Dermis blood vessel endothelial cell (primary cell): ENCODE results near the gene MCTP1. TPM values are rescaled to one million over a fixed set of nuclear protein-coding genes. Genes with fewer than 3 reads are reported as not detected.
"Not testable (repeated sequence)": the region's sequence is repeated elsewhere in the genome, so short reads cannot be mapped to it uniquely, and the experiment has no call there.

Experiments used
- DNase-seq: peaks from one replicate; pipeline ENCODE4 v3.0.0; 2010
- total RNA-seq: library from RNA; depleted of rRNA; stranded (reverse); fragments of >200 nt; gene quantifications from 2 replicates; pipeline ENCODE4 v1.2.3, GENCODE V29; 2014

MCTP1 gene
- total RNA-seq, 1 donor from 2014 or later = 255 TPM

DNA sequence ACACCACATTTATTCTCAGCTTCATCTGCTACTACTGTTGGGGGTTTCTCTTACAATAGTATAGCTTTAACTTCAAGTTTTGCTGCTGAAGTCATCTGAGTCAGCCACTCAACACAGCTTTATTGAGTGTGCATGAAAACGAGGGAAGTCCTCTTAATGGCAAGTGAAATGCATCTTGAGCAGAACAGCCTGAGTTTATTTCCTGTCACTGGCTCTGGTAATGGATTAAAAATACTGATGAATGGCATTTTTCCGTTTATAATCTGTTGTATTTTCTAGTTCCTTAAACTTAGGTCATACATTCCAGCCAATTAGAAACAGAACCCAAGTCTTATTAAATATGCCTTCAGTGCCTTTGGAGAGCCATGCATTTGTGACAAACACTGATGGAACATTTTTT lies 427.8 kb downstream of the MCTP1 start:
- DNase-seq = peak; percentile 38

DNA sequence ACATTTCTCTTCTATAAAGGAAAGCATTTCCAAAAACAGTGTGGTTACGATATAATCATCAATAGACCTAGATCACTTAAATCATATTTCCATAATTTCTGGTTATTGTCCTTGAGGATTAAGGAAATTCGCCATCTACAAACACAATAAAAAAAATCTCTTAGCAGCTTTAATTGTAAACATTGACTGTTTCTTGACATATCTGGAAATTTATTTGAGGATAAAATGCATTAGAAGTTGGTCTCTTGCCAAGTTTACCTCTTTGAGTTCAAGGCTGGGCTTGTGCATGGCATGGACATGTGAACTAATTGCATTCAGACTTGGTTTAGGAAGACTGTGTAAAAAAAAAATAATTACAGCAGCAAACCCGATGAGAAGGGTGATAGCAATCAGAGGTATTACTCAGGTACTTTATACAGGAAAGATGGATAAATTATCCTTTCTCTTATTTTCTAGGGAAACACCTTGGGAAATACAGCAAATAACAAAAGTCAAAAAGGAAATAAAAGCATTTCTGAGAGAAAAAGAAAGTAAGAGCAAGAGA lies 428.6 kb downstream of the MCTP1 start:
- DNase-seq = no peak

DNA sequence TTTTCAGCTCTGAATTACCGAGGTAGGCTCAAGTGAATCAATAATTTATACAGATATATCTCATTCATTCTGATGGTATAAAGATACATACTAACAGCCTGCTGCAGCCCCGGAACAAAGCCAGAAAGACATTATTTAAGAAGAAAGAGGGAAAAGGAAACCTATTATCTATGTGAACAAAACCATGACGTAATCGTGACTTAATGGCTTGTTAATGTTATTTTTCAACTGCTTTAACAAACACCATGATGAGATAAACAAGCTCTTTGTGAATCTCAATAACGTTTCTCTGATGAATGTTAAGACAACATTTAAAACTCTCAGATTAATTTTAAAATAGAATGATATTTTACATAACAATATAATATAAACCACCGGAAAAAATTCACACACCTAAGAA lies 429.4 kb downstream of the MCTP1 start:
- no peak for DNase-seq

DNA sequence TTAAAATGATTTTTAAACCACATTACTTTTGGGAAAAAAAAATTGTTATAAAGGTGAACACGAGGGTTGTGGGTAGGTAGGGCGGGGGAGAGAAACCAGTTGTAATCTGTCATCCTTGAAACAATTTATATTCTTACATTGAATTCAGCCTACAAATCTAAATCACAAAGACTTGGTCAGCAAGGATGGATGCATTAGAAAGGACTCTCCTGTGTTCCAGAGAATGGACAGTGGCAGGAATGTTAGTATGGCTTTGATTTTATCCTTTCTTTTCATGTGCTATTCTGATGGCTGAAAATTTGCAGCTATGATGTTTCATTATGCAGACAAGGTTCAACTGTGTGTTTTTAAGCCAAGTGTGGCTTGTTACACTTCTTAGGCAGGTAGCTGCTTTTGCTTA lies 431.8 kb downstream of the MCTP1 start:
- DNase-seq = no peak

DNA sequence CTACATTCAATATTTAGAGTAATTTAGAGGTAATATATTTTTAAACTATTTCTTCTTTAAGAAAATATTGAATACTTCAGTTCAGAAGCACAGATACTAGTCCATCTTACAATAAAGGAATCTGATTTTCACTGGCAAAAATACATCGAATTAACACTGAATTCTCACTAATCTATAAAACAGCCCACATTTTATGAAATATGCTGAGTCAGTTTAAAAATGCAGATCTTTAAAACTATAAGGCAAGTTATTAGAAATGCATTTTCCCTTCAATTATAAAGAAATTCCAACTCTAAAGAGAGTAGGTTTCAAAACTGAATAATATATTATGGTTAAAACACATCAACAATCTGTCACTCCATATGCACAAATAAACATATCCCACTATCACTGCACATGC lies 433.9 kb downstream of the MCTP1 start:
- DNase-seq = no peak

DNA sequence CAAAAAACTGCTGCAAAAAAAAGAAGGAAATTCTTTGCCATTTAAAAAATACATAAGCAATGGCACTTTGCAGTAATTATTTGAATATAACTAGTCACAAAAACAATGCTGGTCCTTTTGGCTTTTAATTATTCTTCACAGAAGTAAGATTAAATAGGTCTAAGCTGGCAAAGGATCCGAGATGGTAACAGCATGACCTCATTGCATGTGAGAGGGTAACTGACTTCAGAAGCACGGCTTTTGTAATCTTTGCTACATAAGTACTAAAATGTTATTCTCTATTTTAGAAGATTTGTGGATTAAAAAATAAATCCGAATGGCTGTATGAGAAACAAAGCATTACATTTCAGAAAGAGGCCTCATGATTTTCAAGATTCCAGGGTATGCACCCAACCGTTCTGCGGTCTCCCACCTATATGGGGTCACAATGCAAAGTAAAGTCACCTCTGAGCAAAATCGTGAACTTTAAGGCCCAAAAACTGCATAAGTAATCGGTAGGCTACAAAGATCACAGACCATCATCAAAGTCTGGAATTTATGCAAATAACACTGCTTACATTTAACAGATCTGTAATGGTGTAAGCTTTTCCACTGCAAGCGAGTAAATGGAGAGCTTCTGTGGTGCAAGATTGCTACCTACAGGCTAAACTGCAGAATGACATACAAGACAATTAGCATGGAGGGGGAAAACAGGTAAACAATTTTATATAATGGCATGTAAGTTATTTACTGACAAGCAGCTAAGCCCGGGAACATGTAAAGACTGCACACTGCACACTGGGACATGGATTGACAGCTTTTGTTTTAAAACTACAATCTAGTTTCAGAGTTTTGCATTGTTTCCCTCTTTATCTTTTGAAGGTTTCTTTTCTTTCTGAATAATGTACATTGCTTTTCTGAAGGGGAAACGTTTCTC lies 434.8 kb downstream of the MCTP1 start:
- DNase-seq = peak; percentile 51

DNA sequence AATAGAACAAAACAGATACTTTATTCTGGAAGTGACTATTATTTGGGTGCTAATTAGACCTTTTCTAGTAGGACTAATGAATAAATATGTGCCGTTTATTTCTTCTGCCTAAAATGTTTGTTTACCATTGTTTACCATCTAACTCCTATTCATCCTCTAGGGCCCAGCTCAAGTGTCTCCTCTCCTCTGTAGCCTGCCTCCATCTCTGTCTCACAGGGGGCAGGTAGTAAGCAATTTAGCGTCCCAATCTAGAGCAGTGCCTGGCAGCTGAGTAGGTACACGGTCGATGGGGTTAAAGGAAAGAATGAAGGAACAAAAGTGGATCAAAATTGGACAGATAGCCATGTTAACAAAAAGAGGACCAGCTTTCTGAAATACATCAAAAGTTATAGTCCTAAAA lies 435.6 kb downstream of the MCTP1 start:
- no peak for DNase-seq

DNA sequence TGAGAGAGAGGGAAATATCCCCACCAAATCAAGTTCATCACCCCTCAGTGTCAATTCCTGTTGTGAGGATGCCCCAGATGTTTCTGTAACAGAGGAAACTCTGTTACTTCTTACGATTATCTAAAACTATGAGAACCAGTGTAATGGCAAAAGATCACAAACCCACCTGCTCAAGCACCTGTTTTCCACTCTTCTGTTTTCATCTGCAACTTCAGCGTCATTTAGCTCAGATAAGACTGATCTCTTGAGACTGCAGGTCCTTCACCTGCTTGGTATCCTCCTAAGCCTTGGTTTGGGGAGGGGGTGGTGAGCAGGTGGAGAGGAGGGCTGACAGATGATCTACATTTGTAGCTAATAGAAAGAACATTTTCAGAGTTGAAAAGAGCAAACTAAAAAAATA lies 437.2 kb downstream of the MCTP1 start:
- no peak for DNase-seq

DNA sequence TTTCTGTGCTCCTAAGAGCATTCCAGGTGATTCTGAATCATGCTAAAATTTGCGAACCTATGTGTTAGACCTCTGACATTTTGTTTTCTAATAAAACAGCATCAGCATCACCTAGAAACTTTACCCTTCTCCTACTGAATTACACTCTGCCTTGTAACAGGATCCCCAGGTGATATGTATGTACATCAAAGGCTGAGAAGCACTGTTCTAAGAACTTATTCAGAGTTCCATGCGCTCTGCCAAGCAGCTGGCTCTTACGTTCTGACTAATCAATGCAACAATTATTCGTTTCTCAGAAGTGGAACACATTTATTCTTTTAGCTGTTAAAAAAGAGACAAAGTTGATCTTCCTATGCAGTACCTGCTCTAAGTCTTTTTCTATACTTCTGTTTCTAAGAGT lies 437.9 kb downstream of the MCTP1 start:
- DNase-seq = no peak

DNA sequence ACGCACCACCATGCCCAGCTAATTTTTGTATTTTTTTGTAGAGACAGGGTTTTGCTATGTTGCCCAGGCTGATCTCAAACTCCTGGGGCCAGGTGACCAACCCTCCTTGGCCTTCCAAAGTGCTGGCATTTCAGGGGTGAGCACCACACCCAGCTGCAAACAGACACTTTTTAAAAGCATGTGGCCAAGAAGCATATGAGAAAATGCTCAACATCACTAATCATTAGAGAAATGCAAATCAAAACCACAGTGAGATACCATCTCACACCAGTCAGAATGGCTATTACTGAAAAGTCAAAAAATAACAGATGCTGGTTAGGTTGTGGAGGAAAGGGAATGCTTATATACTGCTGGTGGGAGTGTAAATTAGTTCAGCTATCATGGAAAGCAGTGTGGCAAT lies 439.2 kb downstream of the MCTP1 start:
- not testable (repeated sequence) for DNase-seq

DNA sequence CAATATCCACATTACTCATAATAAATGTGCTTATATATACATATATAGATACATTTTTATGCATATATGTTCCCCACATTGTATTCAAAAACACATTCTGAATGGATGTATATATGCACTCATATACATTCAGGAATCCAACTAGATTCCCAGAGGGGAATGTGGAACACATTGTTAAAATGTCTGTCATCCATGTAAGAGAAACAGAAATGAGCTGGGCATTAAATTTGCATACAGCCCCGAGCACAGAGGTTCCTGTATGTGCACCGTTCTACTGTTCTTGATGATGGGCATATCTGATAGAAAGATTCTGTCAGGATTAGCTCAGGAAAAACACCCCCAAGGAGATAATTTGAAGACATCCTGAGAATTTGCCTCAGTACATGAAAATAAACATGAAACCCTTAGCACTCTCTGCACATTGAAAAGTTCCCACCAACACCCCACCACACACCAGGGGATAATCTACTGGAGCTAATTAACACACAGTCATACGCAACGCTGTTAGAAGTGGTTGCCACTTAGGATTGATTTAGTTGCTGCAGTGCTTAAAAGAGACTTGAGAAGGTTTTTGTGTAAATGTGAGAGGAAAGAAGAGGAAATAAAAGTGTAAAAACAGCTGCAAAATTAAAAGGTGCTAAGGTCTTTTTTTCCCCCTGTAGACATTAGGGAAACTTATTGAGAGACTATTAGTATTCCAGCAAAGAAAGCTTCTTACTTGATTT lies 443.1 kb downstream of the MCTP1 start:
- no peak for DNase-seq

DNA sequence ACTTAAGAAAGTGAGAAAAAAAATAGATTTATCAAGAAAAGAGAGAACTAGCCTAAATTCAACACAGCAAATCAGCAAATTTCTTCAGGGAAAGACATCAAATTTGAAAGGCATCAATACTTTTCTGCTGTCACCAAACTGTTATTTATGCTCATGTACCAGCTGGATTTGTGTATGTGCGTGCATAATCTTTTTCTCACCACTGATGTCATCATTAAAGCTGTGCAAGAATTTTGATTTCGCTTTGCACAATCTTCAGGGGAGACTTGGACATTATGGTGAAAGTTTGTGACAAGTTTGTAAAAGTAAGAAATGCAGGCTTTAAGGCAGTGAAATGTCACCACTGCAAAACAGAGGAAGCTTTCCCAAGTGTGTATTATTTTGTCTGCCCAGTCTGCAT lies 451.0 kb downstream of the MCTP1 start:
- no peak for DNase-seq

DNA sequence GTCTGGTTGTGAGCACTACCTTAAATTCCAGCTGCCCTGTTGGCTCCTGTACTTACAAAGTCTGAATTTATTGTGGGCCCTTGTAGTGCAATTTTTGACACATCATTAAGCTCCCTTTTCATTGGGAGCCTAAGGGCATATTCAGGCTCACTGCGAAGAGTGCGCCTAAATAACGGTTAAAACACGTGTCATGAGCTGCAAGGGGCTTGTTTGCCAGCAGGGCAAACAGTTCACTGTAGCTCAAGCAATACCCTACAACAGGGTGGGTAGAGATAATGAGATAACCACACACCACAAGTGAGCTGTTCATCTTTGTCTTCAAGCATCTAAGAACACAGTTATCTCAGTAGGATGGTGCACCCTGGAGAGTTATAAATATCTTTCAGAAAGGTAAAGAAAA lies 452.2 kb downstream of the MCTP1 start:
- no peak for DNase-seq

DNA sequence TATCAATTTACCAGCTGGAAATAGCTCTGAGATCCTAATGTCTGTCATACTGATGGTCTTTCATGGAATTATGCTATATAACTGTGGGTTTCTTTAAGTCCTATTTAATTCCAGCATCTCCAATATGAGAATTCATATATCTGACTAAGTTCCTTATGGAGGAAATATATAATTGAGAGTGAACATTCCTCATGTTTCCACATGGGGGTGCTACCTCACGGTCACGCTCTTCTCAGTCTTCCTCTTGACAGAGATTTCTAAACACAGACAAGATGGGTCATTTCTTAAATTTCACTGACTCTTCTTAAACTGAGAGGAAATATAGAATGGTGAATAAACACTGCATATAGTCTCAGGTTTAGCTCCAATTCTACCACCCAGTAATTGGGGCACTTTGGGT lies 454.4 kb downstream of the MCTP1 start:
- DNase-seq = peak; percentile 44

DNA sequence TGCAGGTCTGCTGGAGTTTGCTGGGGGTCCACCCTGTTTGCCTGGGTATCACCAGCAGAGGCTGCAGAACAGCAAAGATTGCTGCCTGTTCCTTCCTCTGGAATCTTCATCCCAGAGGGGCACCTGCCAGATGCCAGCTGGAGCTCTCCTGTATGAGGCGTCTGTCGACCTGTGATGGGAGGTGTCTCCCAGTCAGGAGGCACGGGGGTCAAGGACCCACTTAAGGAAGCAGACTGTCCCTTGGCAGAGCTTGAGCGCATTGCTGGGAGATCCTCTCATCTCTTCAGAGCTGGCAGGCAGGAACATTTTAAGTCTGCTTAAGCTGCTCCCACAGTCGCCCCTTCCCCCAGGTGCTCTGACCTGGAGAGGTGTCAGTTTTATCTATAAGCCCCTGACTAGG lies 456.7 kb downstream of the MCTP1 start:
- not testable (repeated sequence) for DNase-seq

DNA sequence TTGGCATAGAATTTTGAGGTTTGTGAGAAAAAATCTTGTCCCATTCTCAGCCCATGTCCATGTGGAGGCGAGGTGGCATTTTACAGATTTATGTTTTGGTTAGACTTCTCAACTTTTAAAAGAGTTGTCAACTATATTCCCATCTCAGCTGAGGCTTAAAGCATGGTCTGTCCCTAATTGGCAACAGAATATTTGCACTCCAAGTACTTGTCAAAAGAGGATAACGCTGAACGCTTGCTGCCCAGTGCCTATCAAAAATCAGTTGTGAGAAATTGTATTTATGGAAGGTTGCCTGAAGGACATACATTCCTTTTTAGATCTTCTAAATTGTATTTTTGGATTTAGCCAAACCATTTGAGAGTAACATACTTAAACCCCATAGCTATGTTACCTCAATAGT lies 464.4 kb downstream of the MCTP1 start:
- no peak for DNase-seq

DNA sequence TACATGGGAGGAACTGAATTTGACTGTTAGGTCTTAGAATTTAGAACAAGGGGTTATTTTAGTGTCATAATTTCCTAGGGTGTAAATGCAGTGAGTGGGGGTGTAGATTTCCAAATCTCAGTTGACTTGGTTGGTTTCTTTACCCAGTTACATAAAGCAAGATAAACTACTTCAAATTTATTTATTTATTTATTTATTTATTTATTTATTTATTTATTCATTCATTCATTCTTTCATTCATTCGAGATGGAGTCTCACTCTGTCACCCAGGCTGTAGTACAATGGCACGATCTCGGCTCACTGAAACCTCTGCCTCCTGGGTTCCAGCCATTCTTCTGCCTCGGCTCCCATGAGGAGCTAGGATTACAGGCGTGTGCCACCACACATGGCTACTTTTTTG lies 466.0 kb downstream of the MCTP1 start:
- DNase-seq = no peak

DNA sequence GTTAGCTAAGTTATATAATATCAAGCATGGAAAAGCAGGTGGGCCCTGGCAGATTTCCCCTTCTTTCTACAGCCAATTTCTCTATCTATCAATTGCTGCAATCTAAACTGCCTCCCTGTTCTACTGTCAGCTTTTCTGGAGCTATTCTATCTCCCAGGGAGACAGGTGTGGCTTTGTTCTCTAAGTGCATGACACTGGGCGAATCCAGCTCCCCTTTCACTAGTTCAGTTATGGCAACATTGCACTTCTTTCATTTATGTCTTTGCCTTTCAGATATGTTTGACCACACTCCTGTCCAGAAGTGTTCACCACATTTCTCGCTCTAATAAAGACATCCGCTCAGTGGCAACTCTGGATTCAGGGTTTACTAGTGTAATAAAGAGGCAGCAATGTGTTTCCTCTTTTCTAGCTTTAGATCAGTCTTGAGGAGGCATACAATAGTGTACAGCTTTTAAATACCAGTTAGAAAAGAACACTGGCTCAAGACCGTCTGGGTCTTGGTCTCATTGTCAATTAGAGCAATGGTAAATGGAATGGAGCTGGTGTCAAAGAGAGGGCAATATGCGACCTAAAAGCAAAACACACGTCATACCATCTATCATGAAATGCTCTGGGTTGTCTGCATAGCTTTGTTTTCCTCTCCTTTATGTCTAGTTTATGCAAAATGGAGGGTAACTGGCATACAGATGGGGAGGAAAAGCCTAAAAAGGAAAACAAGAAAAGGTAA lies 469.4 kb downstream of the MCTP1 start:
- no peak for DNase-seq

DNA sequence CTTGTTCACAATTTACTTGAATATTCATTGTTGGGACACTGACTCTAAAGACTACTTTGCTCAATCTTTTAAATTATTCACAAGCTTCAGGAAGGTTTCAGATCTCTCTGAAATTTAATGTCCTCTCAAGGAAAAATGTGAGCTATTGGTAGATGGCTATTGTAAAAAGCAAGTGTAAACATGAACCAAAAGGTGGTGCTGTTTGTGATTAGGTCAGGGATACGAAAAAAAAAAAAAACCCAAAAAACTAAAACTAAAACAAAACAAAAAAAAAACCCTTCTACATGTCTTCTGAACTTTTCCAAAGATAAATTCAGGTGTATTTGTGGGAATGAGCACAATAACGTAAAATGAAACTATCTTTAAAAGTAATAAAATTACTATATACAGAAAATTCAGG lies 472.7 kb downstream of the MCTP1 start:
- DNase-seq = no peak

DNA sequence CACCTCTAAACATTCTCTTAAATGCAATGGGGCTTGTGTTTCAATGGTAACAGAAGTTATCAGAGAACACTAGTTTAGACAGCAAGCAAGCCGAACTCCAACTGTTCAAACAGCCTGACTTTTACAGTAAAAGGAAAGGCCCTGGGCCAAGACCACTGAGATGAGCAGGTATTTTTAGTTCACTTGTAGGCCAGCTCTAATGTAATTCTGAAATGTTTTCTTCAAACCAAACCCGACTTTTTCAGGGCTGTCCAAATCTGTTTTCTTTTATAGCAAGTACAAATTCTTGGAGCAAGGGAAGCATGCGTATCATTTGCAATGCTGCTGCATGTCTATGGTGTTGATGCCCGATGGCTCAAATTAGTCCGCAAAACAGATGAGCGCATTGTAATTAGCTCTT lies 473.6 kb downstream of the MCTP1 start:
- no peak for DNase-seq

DNA sequence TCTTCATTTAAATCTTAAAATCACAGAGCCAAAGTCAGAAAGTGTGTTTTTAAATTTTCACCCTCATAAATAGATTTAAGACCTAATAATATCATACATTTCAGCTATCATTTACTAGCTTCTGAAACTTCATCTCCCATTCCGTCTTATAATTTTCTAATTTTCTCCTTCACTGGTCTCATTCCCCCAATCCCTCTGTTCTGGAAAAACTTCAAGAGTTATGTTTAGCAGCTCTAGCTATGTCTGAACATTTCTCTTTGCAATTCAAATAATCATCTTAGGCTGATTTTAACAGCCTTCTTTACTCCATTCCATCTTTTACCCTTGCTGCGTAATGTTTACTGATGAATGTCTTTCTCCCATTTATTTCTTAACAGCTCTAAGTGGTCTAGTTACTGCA lies 474.0 kb downstream of the MCTP1 start:
- no peak for DNase-seq

DNA sequence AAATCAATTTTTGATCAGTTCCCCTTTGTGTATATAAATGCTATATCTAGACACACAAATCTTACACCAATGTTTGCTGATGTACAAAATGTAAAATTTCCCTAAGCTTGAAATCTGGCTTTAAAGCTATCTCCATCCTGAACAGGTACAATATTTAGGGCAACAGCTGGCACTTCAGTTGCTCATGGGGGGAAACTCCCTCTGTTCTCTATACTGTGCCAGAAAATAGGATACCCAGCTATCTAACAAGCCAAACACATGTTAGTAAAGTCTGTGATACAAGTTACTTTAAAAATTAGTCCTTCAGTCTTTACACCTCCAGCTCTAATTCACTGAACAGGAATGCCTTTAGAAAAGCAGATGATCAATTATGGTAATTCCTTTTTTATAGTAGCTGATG lies 474.6 kb downstream of the MCTP1 start:
- no peak for DNase-seq

DNA sequence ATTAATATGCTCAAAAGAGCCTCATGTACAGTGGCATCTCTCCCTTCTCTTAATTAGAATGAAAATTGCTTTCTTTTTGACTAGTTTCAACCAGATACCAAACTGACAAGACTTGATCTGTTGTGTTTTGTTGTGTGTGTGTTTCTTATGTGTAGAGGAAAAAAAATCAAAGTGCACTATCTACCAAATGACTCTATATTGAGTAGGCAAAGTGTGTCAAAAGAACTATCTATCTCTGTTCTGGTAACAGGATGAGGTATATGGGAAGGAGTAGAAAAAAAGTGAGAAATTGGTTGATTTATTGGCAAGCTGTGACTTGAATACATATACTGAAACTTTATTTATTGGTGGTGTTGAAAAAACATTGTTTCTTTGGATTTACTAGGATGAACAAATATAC lies 476.4 kb downstream of the MCTP1 start:
- no peak for DNase-seq
